Omental fat pad (tissue), 4 donors: ENCODE results near the gene EMP1. TPM values are rescaled to one million over a fixed set of nuclear protein-coding genes. Genes with fewer than 3 reads are reported as not detected.

ENCODE experiments used
- ATAC-seq: fragments of 150-250 bp; one replicate; pipeline ENCODE4 v1.9.1; 2016; ENCODE audit warnings: mild to moderate bottlenecking, moderate library complexity; ENCODE audit not compliant: low FRiP score
- DNase-seq: peaks from one replicate; pipeline ENCODE4 v3.0.0-alpha.2; 2019; ENCODE audit warnings: low spot score
- CTCF ChIP-seq, 3 donors: fragments of 450-650 bp; IDR thresholded peaks; one replicate each; pipeline ENCODE4 v1.5.1; 2016 to 2017; ENCODE audit warnings: antibody characterized with exemption in 3 of 3, mild to moderate bottlenecking in 3 of 3, moderate library complexity in 2 of 3
- total RNA-seq, 4 donors: library from RNA; depleted of rRNA; stranded (reverse); fragments of >200 nt; gene quantifications; one replicate each; pipeline ENCODE4 v1.1.0, GENCODE V29; 2016

The EMP1 gene
- total RNA-seq, 4 donors from 2014 or later, result 687 to 4,689 (median 1,133) TPM

- TF ChIP-seq CTCF (IDR thresholded peaks at IDR 0.05), result no peak
- ATAC-seq (no peak), DNase-seq (no peak)
Measured at GRCh38 chr12:13177906-13178305, 18.6 kb upstream of the EMP1 start.

- no peak for TF ChIP-seq CTCF (IDR thresholded peaks at IDR 0.05)
- DNase-seq, result no peak
- no peak for ATAC-seq
Measured at GRCh38 chr12:13178568-13179210, 17.8 kb upstream of the EMP1 start.

- TF ChIP-seq CTCF (IDR thresholded peaks at IDR 0.05), result no peak
- ATAC-seq, result peak; percentile 90
- no peak for DNase-seq
Measured at GRCh38 chr12:13179211-13180074, 17.1 kb upstream of the EMP1 start.

GRCh38 chr12:13181375-13182070 lies 15.0 kb upstream of the EMP1 start:
- no peak for TF ChIP-seq CTCF (IDR thresholded peaks at IDR 0.05)
- no peak for ATAC-seq

GRCh38 chr12:13182881-13183280 lies 13.6 kb upstream of the EMP1 start:
- DNase-seq, result no peak
- TF ChIP-seq CTCF (IDR thresholded peaks at IDR 0.05), result no peak
- ATAC-seq, result no peak

More at GRCh38 chr12:13181375-13182070, 15.0 kb upstream of the EMP1 start:
- no peak for DNase-seq

- no peak for TF ChIP-seq CTCF (IDR thresholded peaks at IDR 0.05)
- DNase-seq (no peak), ATAC-seq (no peak)
Measured at GRCh38 chr12:13183620-13184019, 12.9 kb upstream of the EMP1 start.
